ENCODE results near the gene LRRC74B.

The LRRC74B gene

DNA sequence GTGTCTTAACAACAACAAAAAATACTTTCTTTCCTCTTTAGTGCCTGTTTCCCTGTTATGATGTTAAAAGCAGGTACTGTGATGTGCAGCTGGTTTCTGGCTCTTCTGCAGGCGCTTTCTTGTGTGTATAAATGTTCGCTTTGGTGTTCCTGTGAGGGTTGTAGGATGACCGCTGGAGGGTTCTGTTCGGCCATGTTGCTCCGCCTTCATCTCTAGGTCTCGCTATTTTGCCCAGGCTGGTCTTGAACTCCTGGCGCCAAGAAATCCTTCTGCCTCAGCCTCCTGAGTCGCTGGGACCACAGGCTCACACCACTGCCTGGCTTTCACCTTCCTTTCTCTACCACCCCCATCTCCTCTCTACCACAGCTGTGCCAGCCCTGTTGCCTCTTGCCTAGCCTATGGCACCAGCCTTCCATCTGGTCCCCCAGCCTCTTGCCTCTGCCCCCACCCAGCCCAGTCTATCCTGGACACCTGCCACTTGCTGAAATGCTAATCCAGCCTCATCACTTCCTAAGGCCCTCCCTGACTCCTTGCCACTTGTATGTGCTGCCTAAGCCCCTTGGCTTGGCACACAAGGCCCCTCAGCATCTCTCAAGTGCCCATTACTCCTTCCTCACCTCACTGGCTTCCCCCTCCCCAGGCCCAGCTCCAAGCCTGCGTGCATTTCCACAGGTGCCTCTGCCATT lies 5.5 kb downstream of the LRRC74B start:
- TF ChIP-seq EZH2phosphoT487 (conservative IDR thresholded peaks at IDR 0.05; ENCODE audit: low read length) (no peak), CTCF (IDR thresholded peaks at IDR 0.05; ENCODE audit: insufficient read depth, low read length, poor library complexity, severe bottlenecking) (no peak)
- H4K20me1 ChIP-seq (ENCODE audit: low read depth, low read length), result no peaks in the 10 kb centered on the region
- H3K27me3 ChIP-seq (ENCODE audit: low read length), result no peaks in the 10 kb centered on the region
- no peaks in the 10 kb centered on the region for H3F3A ChIP-seq (ENCODE audit: insufficient read depth)
- no peaks in the 10 kb centered on the region for H3K9me3 ChIP-seq (ENCODE audit: insufficient read depth, low read length)
- H3K36me3 ChIP-seq (ENCODE audit: low read length), result no peaks in the 10 kb centered on the region
- H3K27ac ChIP-seq (ENCODE audit: low read depth, low read length), result no peak overlapping the region
- no peaks in the 10 kb centered on the region for H3K9me2 ChIP-seq (replicated peaks; ENCODE audit: insufficient read depth, low read length)
- no peak overlapping the region for H2AFZ ChIP-seq (ENCODE audit: low read depth, low read length, severe bottlenecking)
- no peaks in the 10 kb centered on the region for H3K79me2 ChIP-seq (ENCODE audit: insufficient read depth, low read length)
- H3K4me3 ChIP-seq (ENCODE audit: insufficient read depth, low read length, poor library complexity, severe bottlenecking), result no peak overlapping the region
- H3K4me2 ChIP-seq (ENCODE audit: low read depth, low read length, poor library complexity, severe bottlenecking), result no peak overlapping the region
- no peak overlapping the region for H3K9ac ChIP-seq (ENCODE audit: low read length)

GRCh38 chr22:21051831-21052400 lies 6.2 kb downstream of the LRRC74B start:
- TF ChIP-seq CTCF (IDR thresholded peaks at IDR 0.05; ENCODE audit: insufficient read depth, low read length, poor library complexity, severe bottlenecking), result no peak
- no peak for TF ChIP-seq EZH2phosphoT487 (conservative IDR thresholded peaks at IDR 0.05; ENCODE audit: low read length)
- Histone ChIP-seq H3K4me3 (ENCODE audit: insufficient read depth, low read length, poor library complexity, severe bottlenecking) (no peak overlapping the region), H4K20me1 (ENCODE audit: low read depth, low read length) (no peaks in the 10 kb centered on the region), H3K79me2 (ENCODE audit: insufficient read depth, low read length) (no peaks in the 10 kb centered on the region), H3K27me3 (ENCODE audit: low read length) (no peaks in the 10 kb centered on the region), H3K36me3 (ENCODE audit: low read length) (no peaks in the 10 kb centered on the region), H3K27ac (ENCODE audit: low read depth, low read length) (no peak overlapping the region), H3K9me3 (ENCODE audit: insufficient read depth, low read length) (no peaks in the 10 kb centered on the region), H3K9me2 (replicated peaks; ENCODE audit: insufficient read depth, low read length) (no peaks in the 10 kb centered on the region), H2AFZ (ENCODE audit: low read depth, low read length, severe bottlenecking) (no peak overlapping the region), H3K9ac (ENCODE audit: low read length) (no peak overlapping the region), H3K4me2 (ENCODE audit: low read depth, low read length, poor library complexity, severe bottlenecking) (no peak overlapping the region), H3F3A (ENCODE audit: insufficient read depth) (no peaks in the 10 kb centered on the region)

GRCh38 chr22:21052715-21053459 lies 7.1 kb downstream of the LRRC74B start:
- no peaks in the 10 kb centered on the region for H3K36me3 ChIP-seq (ENCODE audit: low read length)
- no peaks in the 10 kb centered on the region for H3K9me3 ChIP-seq (ENCODE audit: insufficient read depth, low read length)
- no peaks in the 10 kb centered on the region for H3F3A ChIP-seq (ENCODE audit: insufficient read depth)
- no peak overlapping the region for H3K4me2 ChIP-seq (ENCODE audit: low read depth, low read length, poor library complexity, severe bottlenecking)
- no peaks in the 10 kb centered on the region for H3K79me2 ChIP-seq (ENCODE audit: insufficient read depth, low read length)
- no peak overlapping the region for H3K4me3 ChIP-seq (ENCODE audit: insufficient read depth, low read length, poor library complexity, severe bottlenecking)
- no peak for TF ChIP-seq EZH2phosphoT487 (conservative IDR thresholded peaks at IDR 0.05; ENCODE audit: low read length)
- TF ChIP-seq CTCF (IDR thresholded peaks at IDR 0.05; ENCODE audit: insufficient read depth, low read length, poor library complexity, severe bottlenecking), result no peak
- H3K27ac ChIP-seq (ENCODE audit: low read depth, low read length), result no peak overlapping the region
- H2AFZ ChIP-seq (ENCODE audit: low read depth, low read length, severe bottlenecking), result no peak overlapping the region
- no peaks in the 10 kb centered on the region for H3K9me2 ChIP-seq (replicated peaks; ENCODE audit: insufficient read depth, low read length)
- no peaks in the 10 kb centered on the region for H4K20me1 ChIP-seq (ENCODE audit: low read depth, low read length)
- H3K9ac ChIP-seq (ENCODE audit: low read length), result no peak overlapping the region
- H3K27me3 ChIP-seq (ENCODE audit: low read length), result no peaks in the 10 kb centered on the region
